GM23248 (cell line): Measurements from ENCODE around the gene CMIP.
"Not testable (repeated sequence)": the region's sequence is repeated elsewhere in the genome, so short reads cannot be mapped to it uniquely, and the experiment has no call there.

Experiments
- EZH2 ChIP-seq: fragments of 200-600 bp; sonication (generic); IDR thresholded peaks from 2 replicates; pipeline ENCODE4 v1.6.1; 2018; ENCODE audit warnings: antibody characterized with exemption, mild to moderate bottlenecking; ENCODE audit not compliant: insufficient read depth, poor library complexity, severe bottlenecking
- EZH2phosphoT487 ChIP-seq: fragments of 200-600 bp; sonication (generic); IDR thresholded peaks from 2 replicates; pipeline ENCODE4 v1.6.1; 2018; ENCODE audit warnings: antibody characterized with exemption, moderate library complexity, mild to moderate bottlenecking, low read depth; ENCODE audit not compliant: insufficient read depth

DNA sequence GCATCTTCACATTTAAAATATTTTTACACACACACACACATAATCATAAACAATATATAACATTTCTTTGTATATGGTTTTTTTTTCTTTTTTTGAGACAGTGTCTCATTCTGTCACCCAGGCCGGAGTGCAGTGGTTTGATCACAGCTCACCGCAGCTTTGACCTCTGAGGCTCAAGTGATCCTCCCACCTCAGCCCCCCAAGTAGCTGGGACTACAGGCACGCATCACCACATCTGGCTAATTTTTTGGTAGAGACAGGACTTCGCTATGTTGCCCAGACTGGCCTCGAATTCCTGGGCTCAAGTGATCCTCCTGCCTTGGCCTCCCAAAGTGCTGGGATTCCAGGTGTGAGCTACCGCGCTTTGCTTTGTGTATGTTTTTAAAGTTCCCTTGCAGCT, 78.2 kb downstream of the CMIP start:
- not testable (repeated sequence) for TF ChIP-seq EZH2phosphoT487, EZH2
